Motor neuron (in vitro differentiated cells): Measurements from ENCODE around the gene SLC37A1. TPM values are rescaled to one million over a fixed set of nuclear protein-coding genes. Genes with fewer than 3 reads are reported as not detected.

Experiments
- ATAC-seq, 8 experiments: fragments of 200-7000 bp; cut with Tn5 transposase; replicated peaks in 6 of 8; 2 replicates each; pipeline ENCODE4 v1.8.0; 2021; ENCODE audit warnings: mild to moderate bottlenecking in 8 of 8, moderate library complexity in 8 of 8
- H3K27ac ChIP-seq, 2 donors: fragments of 250-450 bp; sonication (Bioruptor Pico); 2 replicates each; pipeline ENCODE4 v1.9.0; 2021; ENCODE audit warnings: antibody characterized with exemption in 2 of 2, mild to moderate bottlenecking in 2 of 2, moderate library complexity in 1 of 2
- H3K4me1 ChIP-seq, 2 donors: fragments of 250-450 bp; sonication (Bioruptor Pico); replicated peaks in 1 of 2; 2 replicates each; pipeline ENCODE4 v1.6.1; 2021; ENCODE audit warnings: antibody characterized with exemption in 2 of 2, mild to moderate bottlenecking in 2 of 2, moderate library complexity in 1 of 2
- H3K4me3 ChIP-seq, 5 donors: fragments of 250-450 bp; sonication (Bioruptor Pico); 2 replicates each; pipeline ENCODE4 v1.9.0; 2021; ENCODE audit warnings: antibody characterized with exemption in 5 of 5, mild to moderate bottlenecking in 5 of 5, moderate library complexity in 4 of 5
- WGBS, 10 experiments: fragments of 450-650 bp; shearing (Covaris generic); methylation state at CpG; one replicate each; pipeline ENCODE4 v1.0.0; 2022; 5-methylcytosine and 5-hydroxymethylcytosine counted together
- in situ Hi-C, 9 experiments: fragments of 400-800 bp; cut with MboI; loops; one replicate each; pipeline ENCODE4 v1.15.0; 2021; ENCODE audit warnings: low sequenced_read_pairs in 9 of 9, low pct_unique_long_range_greater_than_20kb in 2 of 9; ENCODE audit not compliant: unreplicated experiment in 9 of 9
- total RNA-seq, 8 experiments: library from RNA; unstranded; fragments of 300-600 nt; gene quantifications; 2 replicates each; pipeline versions ENCODE4 v1.2.3 to v1.2.4, GENCODE V29; 2022

SLC37A1 gene
- total RNA-seq, 8 experiments from 2014 or later = 0.71 to 49.0 (median 14.1) TPM

GRCh38 chr21:42498012-42498411 is 15.6 kb upstream of the SLC37A1 start:
- WGBS, 10 experiments = 21 to 100% (median 78%) methylated on average over 2 to 5 of the region's 5 CpGs
- in situ Hi-C loops = no loop called here
- no peak overlapping the region for H3K27ac ChIP-seq
- peaks cover 19 to 20% of the 10 kb centered on the region in 2 donors for H3K4me1 ChIP-seq
- no peak overlapping the region for H3K4me3 ChIP-seq
- no peak for ATAC-seq

GRCh38 chr21:42499444-42500112 is 14.1 kb upstream of the SLC37A1 start:
- 23 to 91% (median 45%) methylated on average over 1 to 11 of the region's 15 CpGs; no CpG with 5 or more reads in 1 of the 10 experiments for WGBS, 10 experiments
- peaks cover 19 to 20% of the 10 kb centered on the region in 2 donors for H3K4me1 ChIP-seq
- peak in 1 of 8 experiments; percentile 7 for ATAC-seq
- peak overlapping the region; percentile 40 to 64 for H3K27ac ChIP-seq
- in situ Hi-C loops = no loop called here
- peak overlapping the region in 1 of 5 donors; percentile 6 for H3K4me3 ChIP-seq

- no peak overlapping the region for H3K27ac ChIP-seq
- ATAC-seq = no peak
- H3K4me1 ChIP-seq = peaks cover 18 to 20% of the 10 kb centered on the region in 2 donors
- H3K4me3 ChIP-seq = no peak overlapping the region
- WGBS, 10 experiments = 29 to 95% (median 65%) methylated on average over 3 to 4 of the region's 4 CpGs; no CpG with 5 or more reads in 1 of the 10 experiments
- in situ Hi-C loops = no loop called here
Observed at GRCh38 chr21:42500225-42500624, 13.4 kb upstream of the SLC37A1 start.

- ATAC-seq = no peak
- Histone ChIP-seq H3K27ac (no peak overlapping the region), H3K4me3 (no peak overlapping the region), H3K4me1 (peaks cover 15 to 18% of the 10 kb centered on the region in 2 donors)
- 0 to 100% (median 69%) methylated on average over 1 to 5 of the region's 5 CpGs for WGBS, 10 experiments
- in situ Hi-C loops = no loop called here
Observed at GRCh38 chr21:42500736-42501135, 12.9 kb upstream of the SLC37A1 start.

- peaks cover 11 to 15% of the 10 kb centered on the region in 2 donors for H3K4me1 ChIP-seq
- H3K27ac ChIP-seq = no peak overlapping the region
- ATAC-seq = no peak
- 40 to 100% (median 94%) methylated on average over 1 to 4 of the region's 4 CpGs; no CpG with 5 or more reads in 1 of the 10 experiments for whole genome bisulfite sequencing, 10 experiments
- in situ Hi-C loops = no loop called here
- H3K4me3 ChIP-seq = no peak overlapping the region
Observed at GRCh38 chr21:42503711-42504110, 9.9 kb upstream of the SLC37A1 start.

GRCh38 chr21:42505090-42505726 is 8.4 kb upstream of the SLC37A1 start:
- H3K27ac ChIP-seq = no peak overlapping the region
- 0 to 100% (median 44%) methylated on average over 1 to 3 of the region's 3 CpGs; no CpG with 5 or more reads in 2 of the 10 experiments for WGBS, 10 experiments
- H3K4me3 ChIP-seq = no peak overlapping the region
- ATAC-seq = no peak
- H3K4me1 ChIP-seq = peaks cover 3 to 17% of the 10 kb centered on the region in 2 donors
- in situ Hi-C loops = no loop called here

GRCh38 chr21:42507418-42507817 is 6.2 kb upstream of the SLC37A1 start:
- H3K4me1 ChIP-seq = peaks cover 4 to 18% of the 10 kb centered on the region in 2 donors
- ATAC-seq = no peak
- no peak overlapping the region for H3K27ac ChIP-seq
- H3K4me3 ChIP-seq = no peak overlapping the region
- in situ Hi-C loops = no loop called here
- 0 to 90% (median 58%) methylated on average over 1 to 3 of the region's 4 CpGs; no CpG with 5 or more reads in 2 of the 10 experiments for WGBS, 10 experiments

GRCh38 chr21:42508371-42508770 is 5.3 kb upstream of the SLC37A1 start:
- H3K4me3 ChIP-seq = no peak overlapping the region
- peaks cover 13 to 27% of the 10 kb centered on the region in 2 donors for H3K4me1 ChIP-seq
- no peak for ATAC-seq
- in situ Hi-C loops = no loop called here
- H3K27ac ChIP-seq = no peak overlapping the region
- 47 to 100% (median 80%) methylated on average over 1 to 2 of the region's 2 CpGs; no CpG with 5 or more reads in 4 of the 10 experiments for WGBS, 10 experiments

GRCh38 chr21:42509244-42509643 is 4.4 kb upstream of the SLC37A1 start:
- ATAC-seq = peak in 5 of 8 experiments; percentile 12 to 61 (median 45)
- in situ Hi-C loops = no loop called here
- H3K4me3 ChIP-seq = no peak overlapping the region
- 28 to 71% (median 41%) methylated on average over 3 to 10 of the region's 11 CpGs; no CpG with 5 or more reads in 1 of the 10 experiments for WGBS, 10 experiments
- peaks cover 14 to 27% of the 10 kb centered on the region in 2 donors for H3K4me1 ChIP-seq
- no peak overlapping the region for H3K27ac ChIP-seq

GRCh38 chr21:42512346-42513034 is 1.2 kb upstream of the SLC37A1 start:
- in situ Hi-C loops = no loop called here
- H3K27ac ChIP-seq = no peak overlapping the region
- 40 to 100% (median 88%) methylated on average over 1 to 10 of the region's 16 CpGs; no CpG with 5 or more reads in 3 of the 10 experiments for WGBS, 10 experiments
- no peak for ATAC-seq
- H3K4me1 ChIP-seq = peaks cover 34 to 55% of the 10 kb centered on the region in 2 donors
- peak overlapping the region in 1 of 5 donors; percentile 58 for H3K4me3 ChIP-seq

GRCh38 chr21:42513985-42514882 is 582 bp downstream of the SLC37A1 start:
- H3K27ac ChIP-seq = peak overlapping the region; percentile 42 to 78

GRCh38 chr21:42514883-42515228 is 1.2 kb downstream of the SLC37A1 start:
- Histone ChIP-seq H3K27ac (no peak overlapping the region), H3K4me3 (peak overlapping the region; percentile 50 to 62 (median 57)), H3K4me1 (peaks cover 40 to 43% of the 10 kb centered on the region in 2 donors)
- in situ Hi-C loops = no loop called here
- no peak for ATAC-seq
- WGBS, 10 experiments = 0 to 80% (median 25%) methylated on average over 1 to 4 of the region's 5 CpGs; no CpG with 5 or more reads in 1 of the 10 experiments

More at GRCh38 chr21:42513985-42514882, 582 bp downstream of the SLC37A1 start:
- 0 to 40% (median 0%) methylated on average over 1 to 2 of the region's 77 CpGs; no CpG with 5 or more reads in 7 of the 10 experiments for WGBS, 10 experiments
- ATAC-seq = peak; percentile 38 to 77 (median 50)
- peaks cover 42 to 49% of the 10 kb centered on the region in 2 donors for H3K4me1 ChIP-seq
- in situ Hi-C loops = no loop called here
- peak overlapping the region; percentile 50 to 62 (median 57) for H3K4me3 ChIP-seq
